IMR-90 (cell line): ENCODE measurements around the gene DAGLA. TPM values are rescaled to one million over a fixed set of nuclear protein-coding genes. Genes with fewer than 3 reads are reported as not detected.
A peak's percentile ranks its signal among the peaks of the same experiment; 100 is the strongest.

Source experiments
- ATAC-seq: fragments of 200-7000 bp; cut with Tn5 transposase; 2 replicates; pipeline ENCODE4 v1.9.1; 2020; ENCODE audit warnings: low read depth, mild to moderate bottlenecking, moderate library complexity
- BruUV-seq: library from RNA; stranded (reverse); fragments of 400-500 nt; replicated peaks from 2 replicates; lab custom pipeline; 2021; lab: Mats Ljungman, UMichigan
- CTCF ChIA-PET: fragments of 300-600 bp; formaldehyde crosslinking; extraction: SDS; loops from one replicate; lab custom pipeline; 2021; ENCODE audit warnings: antibody characterized with exemption; lab: Yijun Ruan, JAX
- POLR2A ChIA-PET: fragments of 300-600 bp; sonication (Branson Sonifier 250); formaldehyde crosslinking; loops from one replicate; lab custom pipeline; 2022; ENCODE audit warnings: antibody characterized with exemption; ENCODE audit not compliant: unreplicated experiment; lab: Charles Lee
- DNase-seq: peaks from one replicate; pipeline ENCODE4 v3.0.0; 2013
- H2AFZ ChIP-seq: replicated peaks from 2 replicates; pipeline ENCODE3; 2013; ENCODE audit warnings: low read length, mild to moderate bottlenecking; ENCODE audit not compliant: poor library complexity
- H2AK5ac ChIP-seq: 2 replicates; pipeline ENCODE4 v1.6.1; 2013; ENCODE audit warnings: low read depth, low read length, inconsistent platforms
- H2AK9ac ChIP-seq: replicated peaks from 2 replicates; pipeline ENCODE3; 2013; ENCODE audit warnings: mild to moderate bottlenecking, low read depth, low read length, moderate library complexity; ENCODE audit not compliant: poor library complexity
- H2BK120ac ChIP-seq: 2 replicates; pipeline ENCODE4 v1.6.1; 2013; ENCODE audit warnings: low read depth, low read length, inconsistent platforms
- H2BK15ac ChIP-seq: 3 replicates; pipeline ENCODE4 v1.6.1; 2013; ENCODE audit warnings: low read depth, low read length, inconsistent platforms
- H2BK20ac ChIP-seq: 2 replicates; pipeline ENCODE4 v1.6.1; 2013; ENCODE audit warnings: low read depth, mild to moderate bottlenecking, inconsistent platforms, low read length, moderate library complexity
- H2BK5ac ChIP-seq: 2 replicates; pipeline ENCODE4 v1.6.1; 2013; ENCODE audit warnings: mild to moderate bottlenecking, low read depth, low read length, inconsistent platforms; ENCODE audit not compliant: poor library complexity, severe bottlenecking
- H3K14ac ChIP-seq: replicated peaks from 2 replicates; pipeline ENCODE4 v1.6.1; 2013; ENCODE audit warnings: low read depth, low read length, inconsistent platforms
- H3K18ac ChIP-seq: 2 replicates; pipeline ENCODE4 v1.6.1; 2013; ENCODE audit warnings: low read depth, low read length, control low read depth
- H3K23ac ChIP-seq: 2 replicates; pipeline ENCODE4 v1.6.1; 2013; ENCODE audit warnings: low read depth, low read length, inconsistent platforms
- H3K27ac ChIP-seq: 2 replicates; pipeline ENCODE4 v1.5.1; 2013; ENCODE audit warnings: mild to moderate bottlenecking, control low read depth, low read length; ENCODE audit not compliant: insufficient read depth
- H3K27me3 ChIP-seq: 2 replicates; pipeline ENCODE4 v1.6.1; 2013; ENCODE audit warnings: low read length; ENCODE audit not compliant: control insufficient read depth, insufficient read depth
- H3K36me3 ChIP-seq: 2 replicates; pipeline ENCODE4 v1.6.1; 2013; ENCODE audit warnings: low read length, mixed read lengths; ENCODE audit not compliant: control insufficient read depth, insufficient read depth
- H3K4ac ChIP-seq: 2 replicates; pipeline ENCODE4 v1.6.1; 2013; ENCODE audit warnings: low read depth, low read length, inconsistent platforms
- H3K4me1 ChIP-seq: 2 replicates; pipeline ENCODE4 v1.6.1; 2013; ENCODE audit warnings: low read length, mixed read lengths; ENCODE audit not compliant: control insufficient read depth, insufficient read depth
- H3K4me2 ChIP-seq: 2 replicates; pipeline ENCODE4 v1.6.1; 2013; ENCODE audit warnings: low read depth, mild to moderate bottlenecking, control low read depth, low read length, moderate library complexity
- H3K4me3 ChIP-seq: 2 replicates; pipeline ENCODE4 v1.5.1; 2013; ENCODE audit warnings: low read depth, mild to moderate bottlenecking, control low read depth, low read length, moderate library complexity; ENCODE audit not compliant: insufficient read depth
- H3K56ac ChIP-seq: 2 replicates; pipeline ENCODE4 v1.6.1; 2013; ENCODE audit warnings: low read length, inconsistent platforms; ENCODE audit not compliant: insufficient read depth; ENCODE audit errors: extremely low read depth
- H3K79me1 ChIP-seq, 2 experiments: 2 replicates each; pipeline ENCODE4 v1.6.1; 2013; ENCODE audit warnings: low read length in 2 of 2, inconsistent platforms in 1 of 2, low read depth in 1 of 2
- H3K9ac ChIP-seq: 2 replicates; pipeline ENCODE4 v1.6.1; 2013; ENCODE audit warnings: low read depth, low read length, control low read depth
- H3K9me1 ChIP-seq: 2 replicates; pipeline ENCODE4 v1.6.1; 2013; ENCODE audit warnings: low read length, inconsistent platforms; ENCODE audit not compliant: insufficient read depth
- H3K9me3 ChIP-seq: 2 replicates; pipeline ENCODE4 v1.6.1; 2013; ENCODE audit warnings: low read length; ENCODE audit not compliant: control insufficient read depth, insufficient read depth
- H4K20me1 ChIP-seq: 2 replicates; pipeline ENCODE4 v1.6.1; 2013; ENCODE audit warnings: low read length, inconsistent platforms; ENCODE audit not compliant: insufficient read depth
- H4K5ac ChIP-seq: 2 replicates; pipeline ENCODE4 v1.6.1; 2013; ENCODE audit warnings: mild to moderate bottlenecking, low read depth, low read length, control low read depth
- H4K8ac ChIP-seq, 2 experiments: 2 replicates each; pipeline ENCODE4 v1.6.1; 2013; ENCODE audit warnings: low read depth in 2 of 2, low read length in 2 of 2, control low read depth in 1 of 2, inconsistent platforms in 1 of 2
- H4K91ac ChIP-seq: 2 replicates; pipeline ENCODE4 v1.6.1; 2013; ENCODE audit warnings: low read depth, low read length, inconsistent platforms; ENCODE audit not compliant: insufficient read depth
- BHLHE40 ChIP-seq: fragments of 150-350 bp; IDR thresholded peaks from 2 replicates; pipeline ENCODE4 v1.6.1; 2016; ENCODE audit warnings: mild to moderate bottlenecking, low read depth, low read length
- CEBPB ChIP-seq: IDR thresholded peaks from 2 replicates; pipeline ENCODE4 v1.6.1; 2012; ENCODE audit warnings: low read depth, low read length, improper control_type of control experiment
- CHD1 ChIP-seq: IDR thresholded peaks from 2 replicates; pipeline ENCODE4 v1.6.1; 2012; ENCODE audit warnings: low read depth, low read length, improper control_type of control experiment
- CTCF ChIP-seq: conservative IDR thresholded peaks from 2 replicates; pipeline ENCODE4 v1.5.1; 2012; ENCODE audit warnings: mild to moderate bottlenecking, low read depth, low read length, improper control_type of control experiment
- ELK1 ChIP-seq: fragments of 150-350 bp; IDR thresholded peaks from 2 replicates; pipeline ENCODE4 v1.6.1; 2016; ENCODE audit warnings: low read depth, mild to moderate bottlenecking, low read length, moderate library complexity, borderline replicate concordance
- FOS ChIP-seq: fragments of 150-350 bp; IDR thresholded peaks from 2 replicates; pipeline ENCODE4 v1.6.1; 2016; ENCODE audit warnings: low read depth, low read length
- MAFK ChIP-seq: IDR thresholded peaks from 2 replicates; pipeline ENCODE4 v1.6.1; 2012; ENCODE audit warnings: low read depth, low read length, improper control_type of control experiment
- MAZ ChIP-seq: IDR thresholded peaks from 2 replicates; pipeline ENCODE4 v1.6.1; 2012; ENCODE audit warnings: low read depth, mild to moderate bottlenecking, low read length, improper control_type of control experiment, moderate library complexity, borderline replicate concordance
- MXI1 ChIP-seq: IDR thresholded peaks from 2 replicates; pipeline ENCODE4 v1.6.1; 2012; ENCODE audit warnings: low read depth, mild to moderate bottlenecking, low read length, moderate library complexity, borderline replicate concordance
- NFE2L2 ChIP-seq: fragments of 150-350 bp; IDR thresholded peaks from 2 replicates; pipeline ENCODE4 v1.6.1; 2016; ENCODE audit warnings: low read depth, mild to moderate bottlenecking, low read length
- POLR2A ChIP-seq: IDR thresholded peaks from 2 replicates; pipeline ENCODE4 v1.6.1; 2012; ENCODE audit warnings: mild to moderate bottlenecking, low read depth, low read length
- RAD21 ChIP-seq: IDR thresholded peaks from 2 replicates; pipeline ENCODE4 v1.6.1; 2012; ENCODE audit warnings: low read length, improper control_type of control experiment
- RCOR1 ChIP-seq: IDR thresholded peaks from 2 replicates; pipeline ENCODE4 v1.6.1; 2012; ENCODE audit warnings: mild to moderate bottlenecking, low read length, improper control_type of control experiment; ENCODE audit not compliant: insufficient replicate concordance
- RFX5 ChIP-seq: IDR thresholded peaks from 2 replicates; pipeline ENCODE4 v1.8.0; 2012; ENCODE audit warnings: low read depth, mild to moderate bottlenecking, low read length, moderate library complexity
- SMC3 ChIP-seq: fragments of 150-350 bp; IDR thresholded peaks from 2 replicates; pipeline ENCODE4 v1.6.1; 2016; ENCODE audit warnings: low read depth, mild to moderate bottlenecking, antibody characterized with exemption, low read length, moderate library complexity
- USF2 ChIP-seq: fragments of 150-350 bp; IDR thresholded peaks from 2 replicates; pipeline ENCODE4 v1.6.1; 2017; ENCODE audit warnings: mild to moderate bottlenecking, antibody characterized with exemption, low read length, low read depth
- WGBS, 2 experiments: methylation state at CpG; one replicate each; pipeline versions ENCODE4 v1.1.5 to v1.1.7; 2013; ENCODE audit warnings: missing lambda C conversion rate in 2 of 2; ENCODE audit not compliant: insufficient read length in 1 of 2; ENCODE audit errors: extremely low coverage in 2 of 2; 5-methylcytosine and 5-hydroxymethylcytosine counted together
- dilution Hi-C: fragments of 300-500 bp; cut with HindIII; formaldehyde crosslinking; loops from one replicate; pipeline ENCODE4 v1.14.3; 2018; ENCODE audit warnings: low sequenced_read_pairs; ENCODE audit not compliant: unreplicated experiment
- in situ Hi-C: fragments of 300-500 bp; cut with MboI; formaldehyde crosslinking; loops from 3 replicates; pipeline ENCODE4 v1.14.3; 2019; ENCODE audit warnings: low sequenced_read_pairs, inconsistent platforms, mixed read lengths
- intact Hi-C: fragments of 100-400 bp; cut with micrococcal nuclease; formaldehyde crosslinking; loops from 2 replicates; pipeline ENCODE4 v1.10.0; 2022
- polyA plus RNA-seq, 3 experiments: library from polyadenylated mRNA; depleted of rRNA; stranded (reverse); fragments of >200 nt; gene quantifications; 2 replicates each; pipeline ENCODE4 v1.2.3, GENCODE V29; 2012; ENCODE audit warnings: low replicate concordance in 1 of 3
- total RNA-seq: library from RNA; depleted of rRNA; stranded (reverse); fragments of >200 nt; gene quantifications from 2 replicates; pipeline ENCODE4 v1.2.3, GENCODE V29; 2012

DAGLA gene
- total and polyA plus RNA-seq, 2 of the 4 experiments (the other 2 are of a cell fraction) = 0.90 to 3.8 TPM

- Histone ChIP-seq H3K9me1 (no peaks in the 10 kb centered on the region), H2BK5ac (no peak overlapping the region), H3K4ac (no peak overlapping the region), H3K27me3 (peaks cover 4% of the 10 kb centered on the region; the same call in 1 of the 2 replicates), H2BK120ac (no peak overlapping the region), H3K9ac (no peak overlapping the region), H3K14ac (no peak overlapping the region), H4K91ac (no peak overlapping the region), H2BK20ac (no peak overlapping the region), H3K36me3 (no peaks in the 10 kb centered on the region), H4K8ac (no peak overlapping the region), H3K4me3 (no peak overlapping the region), H3K4me2 (no peak overlapping the region), H3K4me1 (peaks cover 12% of the 10 kb centered on the region), H4K20me1 (no peaks in the 10 kb centered on the region), H3K9me3 (no peaks in the 10 kb centered on the region), H2AFZ (no peak overlapping the region), H2AK5ac (no peak overlapping the region), H3K56ac (no peak overlapping the region), H3K27ac (no peak overlapping the region), H3K79me1 (no peaks in the 10 kb centered on the region), H3K18ac (no peak overlapping the region), H3K23ac (no peak overlapping the region), H4K5ac (no peak overlapping the region), H2AK9ac (peak overlapping the region; percentile 79), H2BK15ac (no peak overlapping the region)
- CTCF ChIA-PET = no interaction called here
- ATAC-seq (no peak), DNase-seq (no peak)
- dilution Hi-C loops (no loop called here), intact Hi-C loops (no loop called here), in situ Hi-C loops (no loop called here)
- POLR2A ChIA-PET = no interaction called here
- 100% methylated on average over 1 of the region's 11 CpGs; no CpG with 5 or more reads in 1 of the 2 experiments for WGBS, 2 experiments
- TF ChIP-seq ELK1 (no peak), RCOR1 (no peak), POLR2A (no peak), MXI1 (no peak), CHD1 (no peak), CEBPB (no peak), RFX5 (no peak), MAZ (no peak), FOS (no peak), SMC3 (no peak), NFE2L2 (no peak), RAD21 (no peak), CTCF (no peak), USF2 (no peak), BHLHE40 (no peak), MAFK (no peak)
- no TSS peak for BruUV-seq
Measured at GRCh38 chr11:61698173-61698948, 18.2 kb downstream of the DAGLA start.
